HL-60 (cell line): ENCODE measurements around the gene LRRC8A.
"Not testable (repeated sequence)": the region's sequence is repeated elsewhere in the genome, so short reads cannot be mapped to it uniquely, and the experiment has no call there.

ENCODE experiments used
- DNase-seq, 2 experiments: peaks; one replicate each; pipeline ENCODE4 v3.0.0-alpha.2; 2010 to 2020; ENCODE audit warnings: low read depth in 1 of 2, low spot score in 1 of 2
- H3K27ac ChIP-seq: fragments of 250-450 bp; sonication (Bioruptor Pico); replicated peaks from 2 replicates; pipeline ENCODE4 v1.5.1; 2020; ENCODE audit warnings: mild to moderate bottlenecking, moderate library complexity
- H3K27me3 ChIP-seq: fragments of 250-450 bp; sonication (Bioruptor Pico); 2 replicates; pipeline ENCODE4 v1.5.1; 2021; ENCODE audit warnings: mild to moderate bottlenecking, moderate library complexity; ENCODE audit not compliant: insufficient read depth, poor library complexity, severe bottlenecking
- H3K4me3 ChIP-seq: replicated peaks from 2 replicates; pipeline ENCODE4 v1.5.1; 2011; ENCODE audit warnings: mild to moderate bottlenecking, control low read depth, low read length; ENCODE audit not compliant: insufficient read depth
- GABPA ChIP-seq: IDR thresholded peaks from 2 replicates; pipeline ENCODE4 v1.6.1; 2012; ENCODE audit warnings: low read depth
- POLR2AphosphoS5 ChIP-seq: IDR thresholded peaks from 2 replicates; pipeline ENCODE4 v1.6.1; 2012; ENCODE audit warnings: low read depth
- SPI1 ChIP-seq: IDR thresholded peaks from 2 replicates; pipeline ENCODE4 v1.6.1; 2012; ENCODE audit warnings: low read depth, mild to moderate bottlenecking, borderline replicate concordance
- TF ChIP-seq, protein P1 (sequence below): IDR thresholded peaks from one replicate; pipeline ENCODE4 v1.5.1; 2011; ENCODE audit warnings: low read length, control low read depth, inconsistent platforms; ENCODE audit not compliant: insufficient read depth
- TF ChIP-seq, protein P2 (sequence below): IDR thresholded peaks from 2 replicates; pipeline ENCODE4 v1.6.1; 2012; ENCODE audit warnings: low read depth; ENCODE audit not compliant: insufficient replicate concordance

LRRC8A gene

DNA sequence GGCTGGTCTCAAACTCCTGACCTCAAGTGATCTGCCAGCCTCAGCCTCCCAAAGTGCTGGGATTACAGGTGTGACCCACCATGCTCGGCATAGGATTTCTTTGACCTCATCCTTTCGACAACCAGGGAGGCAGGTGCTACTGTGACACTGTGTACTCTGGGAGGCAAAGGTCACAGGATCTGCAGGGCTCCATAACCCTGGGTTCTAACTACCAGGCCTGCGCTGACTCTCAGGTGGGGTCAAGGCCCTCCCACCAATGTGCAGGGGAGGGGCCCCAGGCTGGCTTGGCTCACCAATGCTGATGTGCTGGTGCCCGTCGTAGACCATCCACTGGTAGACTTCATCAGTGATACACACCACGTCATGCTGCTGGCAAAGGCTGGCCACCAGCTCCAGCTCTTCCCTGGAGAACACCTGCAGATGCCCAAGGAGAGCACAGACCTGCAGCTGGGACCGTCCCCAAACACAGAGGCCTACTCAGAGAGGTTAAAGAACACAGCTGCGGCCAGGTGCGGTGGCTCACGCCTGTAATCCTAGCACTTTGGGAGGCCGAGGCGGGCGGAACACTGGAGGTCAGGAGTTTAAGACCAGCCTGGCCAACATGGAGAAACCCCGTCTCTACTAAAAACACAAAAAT is 45.3 kb upstream of the LRRC8A start:
- no peak for DNase-seq

DNA sequence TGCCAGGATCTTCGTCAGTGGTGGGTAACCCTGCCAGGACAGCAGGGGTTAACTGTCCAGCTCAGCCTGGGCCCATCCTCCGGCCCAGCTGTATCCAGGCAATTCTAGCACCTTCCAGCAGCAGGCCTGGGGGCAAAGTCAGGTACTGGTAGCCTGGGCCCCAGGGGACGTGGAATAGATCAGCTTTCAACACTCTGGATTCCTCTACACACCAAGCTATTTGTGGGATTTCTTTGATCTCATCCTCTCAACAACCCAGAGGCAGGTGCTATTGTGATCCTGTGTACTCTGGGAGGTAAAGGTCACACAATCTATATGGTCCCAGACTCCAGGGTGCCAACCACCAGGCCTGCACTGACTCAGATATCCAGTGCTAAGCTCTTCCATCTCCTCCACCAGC is 43.6 kb upstream of the LRRC8A start:
- no peak for TF ChIP-seq GABPA
- TF ChIP-seq POLR2AphosphoS5, result no peak
- TF ChIP-seq, protein P1, sequence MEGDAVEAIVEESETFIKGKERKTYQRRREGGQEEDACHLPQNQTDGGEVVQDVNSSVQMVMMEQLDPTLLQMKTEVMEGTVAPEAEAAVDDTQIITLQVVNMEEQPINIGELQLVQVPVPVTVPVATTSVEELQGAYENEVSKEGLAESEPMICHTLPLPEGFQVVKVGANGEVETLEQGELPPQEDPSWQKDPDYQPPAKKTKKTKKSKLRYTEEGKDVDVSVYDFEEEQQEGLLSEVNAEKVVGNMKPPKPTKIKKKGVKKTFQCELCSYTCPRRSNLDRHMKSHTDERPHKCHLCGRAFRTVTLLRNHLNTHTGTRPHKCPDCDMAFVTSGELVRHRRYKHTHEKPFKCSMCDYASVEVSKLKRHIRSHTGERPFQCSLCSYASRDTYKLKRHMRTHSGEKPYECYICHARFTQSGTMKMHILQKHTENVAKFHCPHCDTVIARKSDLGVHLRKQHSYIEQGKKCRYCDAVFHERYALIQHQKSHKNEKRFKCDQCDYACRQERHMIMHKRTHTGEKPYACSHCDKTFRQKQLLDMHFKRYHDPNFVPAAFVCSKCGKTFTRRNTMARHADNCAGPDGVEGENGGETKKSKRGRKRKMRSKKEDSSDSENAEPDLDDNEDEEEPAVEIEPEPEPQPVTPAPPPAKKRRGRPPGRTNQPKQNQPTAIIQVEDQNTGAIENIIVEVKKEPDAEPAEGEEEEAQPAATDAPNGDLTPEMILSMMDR, result no peak
- TF ChIP-seq SPI1, result no peak
- TF ChIP-seq, protein P2, sequence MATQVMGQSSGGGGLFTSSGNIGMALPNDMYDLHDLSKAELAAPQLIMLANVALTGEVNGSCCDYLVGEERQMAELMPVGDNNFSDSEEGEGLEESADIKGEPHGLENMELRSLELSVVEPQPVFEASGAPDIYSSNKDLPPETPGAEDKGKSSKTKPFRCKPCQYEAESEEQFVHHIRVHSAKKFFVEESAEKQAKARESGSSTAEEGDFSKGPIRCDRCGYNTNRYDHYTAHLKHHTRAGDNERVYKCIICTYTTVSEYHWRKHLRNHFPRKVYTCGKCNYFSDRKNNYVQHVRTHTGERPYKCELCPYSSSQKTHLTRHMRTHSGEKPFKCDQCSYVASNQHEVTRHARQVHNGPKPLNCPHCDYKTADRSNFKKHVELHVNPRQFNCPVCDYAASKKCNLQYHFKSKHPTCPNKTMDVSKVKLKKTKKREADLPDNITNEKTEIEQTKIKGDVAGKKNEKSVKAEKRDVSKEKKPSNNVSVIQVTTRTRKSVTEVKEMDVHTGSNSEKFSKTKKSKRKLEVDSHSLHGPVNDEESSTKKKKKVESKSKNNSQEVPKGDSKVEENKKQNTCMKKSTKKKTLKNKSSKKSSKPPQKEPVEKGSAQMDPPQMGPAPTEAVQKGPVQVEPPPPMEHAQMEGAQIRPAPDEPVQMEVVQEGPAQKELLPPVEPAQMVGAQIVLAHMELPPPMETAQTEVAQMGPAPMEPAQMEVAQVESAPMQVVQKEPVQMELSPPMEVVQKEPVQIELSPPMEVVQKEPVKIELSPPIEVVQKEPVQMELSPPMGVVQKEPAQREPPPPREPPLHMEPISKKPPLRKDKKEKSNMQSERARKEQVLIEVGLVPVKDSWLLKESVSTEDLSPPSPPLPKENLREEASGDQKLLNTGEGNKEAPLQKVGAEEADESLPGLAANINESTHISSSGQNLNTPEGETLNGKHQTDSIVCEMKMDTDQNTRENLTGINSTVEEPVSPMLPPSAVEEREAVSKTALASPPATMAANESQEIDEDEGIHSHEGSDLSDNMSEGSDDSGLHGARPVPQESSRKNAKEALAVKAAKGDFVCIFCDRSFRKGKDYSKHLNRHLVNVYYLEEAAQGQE, result no peak
- no peak for DNase-seq

More for the DNA sequence above, 45.3 kb upstream of the LRRC8A start:
- no peak for TF ChIP-seq GABPA
- no peak overlapping the region for H3K4me3 ChIP-seq
- H3K27ac ChIP-seq, result no peak overlapping the region
- no peaks in the 10 kb centered on the region for H3K27me3 ChIP-seq

DNA sequence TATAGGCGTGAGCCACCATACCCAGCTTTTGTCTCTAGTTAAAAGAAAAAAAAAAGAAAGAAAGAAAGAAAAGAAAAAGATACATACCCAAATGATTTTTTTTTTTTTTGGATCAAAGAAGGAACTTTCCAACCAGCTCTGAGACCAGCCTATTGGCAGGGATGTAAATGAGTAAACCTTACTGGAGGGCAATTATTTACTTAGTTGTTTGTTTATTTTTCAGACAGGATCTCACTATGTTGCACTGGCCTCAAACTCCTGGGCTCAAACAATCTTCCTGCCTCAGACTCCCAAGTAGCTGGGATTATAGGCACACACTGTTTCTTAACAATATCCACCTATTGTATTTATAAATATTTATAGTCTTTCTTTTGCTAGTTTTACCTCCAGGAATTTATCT is 41.4 kb upstream of the LRRC8A start:
- no peak overlapping the region for H3K4me3 ChIP-seq
- no peak for DNase-seq
- H3K27me3 ChIP-seq, result no peaks in the 10 kb centered on the region
- H3K27ac ChIP-seq, result no peak overlapping the region
- TF ChIP-seq POLR2AphosphoS5, result no peak
- no peak for TF ChIP-seq SPI1
- TF ChIP-seq, protein P1, result no peak
- TF ChIP-seq, protein P2, result no peak
- no peak for TF ChIP-seq GABPA

More for the DNA sequence above, 43.6 kb upstream of the LRRC8A start:
- no peaks in the 10 kb centered on the region for H3K27me3 ChIP-seq
- H3K27ac ChIP-seq, result no peak overlapping the region
- no peak overlapping the region for H3K4me3 ChIP-seq

GRCh38 chr9:128841694-128842492 is 40.0 kb upstream of the LRRC8A start:
- Histone ChIP-seq H3K4me3 (no peak overlapping the region), H3K27ac (no peak overlapping the region), H3K27me3 (no peaks in the 10 kb centered on the region)
- DNase-seq, result no peak
- TF ChIP-seq, protein P2, result no peak
- TF ChIP-seq POLR2AphosphoS5 (no peak), SPI1 (no peak), GABPA (no peak)
- TF ChIP-seq, protein P1, result no peak

- DNase-seq, H3K27ac ChIP-seq, H3K4me3 ChIP-seq, H3K27me3 ChIP-seq: not testable (repeated sequence)
These were observed 38.8 kb upstream of the LRRC8A start for GRCh38 chr9:128843171-128843570.
